ENCODE results near the gene C22orf42. TPM values are rescaled to one million over a fixed set of nuclear protein-coding genes. Genes with fewer than 3 reads are reported as not detected.
"Not testable (repeated sequence)": the region's sequence is repeated elsewhere in the genome, so short reads cannot be mapped to it uniquely, and the experiment has no call there.

The C22orf42 gene
- total RNA-seq, 3 donors from 2014 or later = not detected

GRCh38 chr22:32144496-32145274, 14.4 kb downstream of the C22orf42 start:
- Histone ChIP-seq H3K9me3 (no peaks in the 10 kb centered on the region), H3K4me1 (ENCODE audit: low read depth) (no peaks in the 10 kb centered on the region), H3K36me3 (ENCODE audit: low read depth) (no peaks in the 10 kb centered on the region), H3K4me3 (no peak overlapping the region)
- intact Hi-C loops (cut with DNase I, micrococcal nuclease) = no loop called here
- TF ChIP-seq, protein P1, sequence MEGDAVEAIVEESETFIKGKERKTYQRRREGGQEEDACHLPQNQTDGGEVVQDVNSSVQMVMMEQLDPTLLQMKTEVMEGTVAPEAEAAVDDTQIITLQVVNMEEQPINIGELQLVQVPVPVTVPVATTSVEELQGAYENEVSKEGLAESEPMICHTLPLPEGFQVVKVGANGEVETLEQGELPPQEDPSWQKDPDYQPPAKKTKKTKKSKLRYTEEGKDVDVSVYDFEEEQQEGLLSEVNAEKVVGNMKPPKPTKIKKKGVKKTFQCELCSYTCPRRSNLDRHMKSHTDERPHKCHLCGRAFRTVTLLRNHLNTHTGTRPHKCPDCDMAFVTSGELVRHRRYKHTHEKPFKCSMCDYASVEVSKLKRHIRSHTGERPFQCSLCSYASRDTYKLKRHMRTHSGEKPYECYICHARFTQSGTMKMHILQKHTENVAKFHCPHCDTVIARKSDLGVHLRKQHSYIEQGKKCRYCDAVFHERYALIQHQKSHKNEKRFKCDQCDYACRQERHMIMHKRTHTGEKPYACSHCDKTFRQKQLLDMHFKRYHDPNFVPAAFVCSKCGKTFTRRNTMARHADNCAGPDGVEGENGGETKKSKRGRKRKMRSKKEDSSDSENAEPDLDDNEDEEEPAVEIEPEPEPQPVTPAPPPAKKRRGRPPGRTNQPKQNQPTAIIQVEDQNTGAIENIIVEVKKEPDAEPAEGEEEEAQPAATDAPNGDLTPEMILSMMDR (IDR thresholded peaks at IDR 0.05) = no peak
- no peak for DNase-seq
- no peak for ATAC-seq

- TF ChIP-seq, protein P1 (IDR thresholded peaks at IDR 0.05) = no peak
- Histone ChIP-seq H3K4me1 (ENCODE audit: low read depth) (no peaks in the 10 kb centered on the region), H3K9me3 (no peaks in the 10 kb centered on the region), H3K36me3 (ENCODE audit: low read depth) (no peaks in the 10 kb centered on the region), H3K4me3 (no peak overlapping the region)
- ATAC-seq (no peak), DNase-seq (no peak)
- intact Hi-C loops (cut with DNase I, micrococcal nuclease) = no loop called here
Observed at GRCh38 chr22:32142600-32142999, 16.5 kb downstream of the C22orf42 start.

DNA sequence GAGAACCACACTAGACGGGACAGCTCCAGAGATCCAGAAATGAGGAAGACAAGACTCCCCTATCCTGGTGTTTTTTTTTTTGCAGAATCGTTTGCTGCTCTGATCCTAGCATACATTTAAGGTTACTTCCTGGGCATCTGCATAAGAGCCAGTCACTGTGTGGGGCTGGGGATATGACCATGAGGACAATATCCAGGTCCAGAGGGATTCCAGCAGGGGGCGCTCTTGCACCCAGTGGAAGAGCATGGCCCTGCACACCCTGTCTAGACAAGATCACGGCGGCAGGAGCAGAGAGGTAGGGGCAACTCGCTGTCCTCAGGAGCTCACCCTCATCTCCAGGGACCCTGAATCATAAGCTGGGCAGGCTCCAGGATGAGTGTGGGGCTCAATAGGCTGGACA, 18.4 kb downstream of the C22orf42 start:
- H3K36me3 ChIP-seq (ENCODE audit: low read depth); H3K4me1 ChIP-seq (ENCODE audit: low read depth); DNase-seq; intact Hi-C loops (cut with DNase I, micrococcal nuclease); H3K9me3 ChIP-seq; H3K4me3 ChIP-seq: not testable (repeated sequence)
- ATAC-seq = peak; percentile 70

- ATAC-seq; DNase-seq; H3K4me3 ChIP-seq; H3K9me3 ChIP-seq; H3K36me3 ChIP-seq (ENCODE audit: low read depth); H3K4me1 ChIP-seq (ENCODE audit: low read depth); intact Hi-C loops (cut with DNase I, micrococcal nuclease): not testable (repeated sequence)
Observed at GRCh38 chr22:32138576-32138975, 20.5 kb downstream of the C22orf42 start.

- ATAC-seq = peak; percentile 62
- peak in 2 of 3 donors; percentile 40 to 53 for DNase-seq
- H3K9me3 ChIP-seq; intact Hi-C loops (cut with DNase I, micrococcal nuclease); H3K4me1 ChIP-seq (ENCODE audit: low read depth); H3K36me3 ChIP-seq (ENCODE audit: low read depth): not testable (repeated sequence)
- peak overlapping the region; percentile 9 for H3K4me3 ChIP-seq
Observed at GRCh38 chr22:32137731-32138324, 21.3 kb downstream of the C22orf42 start.

DNA sequence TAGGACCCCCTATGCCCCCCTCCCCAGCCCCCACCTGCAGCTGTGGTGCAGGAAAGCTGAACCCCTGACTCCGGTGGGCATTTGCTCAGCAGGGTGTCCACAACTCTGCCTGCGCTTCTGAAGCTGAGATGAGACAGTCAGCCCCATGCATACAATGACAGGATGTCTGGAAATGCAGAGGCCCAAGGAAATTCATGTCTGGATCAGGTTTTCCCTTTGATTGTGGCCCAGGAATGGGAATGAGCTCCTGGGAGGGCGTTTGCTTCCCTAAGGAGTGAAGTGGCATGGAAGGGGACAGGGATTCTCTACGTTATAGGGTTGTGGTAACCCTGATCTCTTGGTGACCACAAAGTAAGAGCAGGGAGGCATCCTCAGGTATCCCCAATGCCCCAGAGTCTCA, 22.2 kb downstream of the C22orf42 start:
- DNase-seq; ATAC-seq; H3K36me3 ChIP-seq (ENCODE audit: low read depth); H3K4me3 ChIP-seq; H3K9me3 ChIP-seq; intact Hi-C loops (cut with DNase I, micrococcal nuclease); H3K4me1 ChIP-seq (ENCODE audit: low read depth): not testable (repeated sequence)

DNA sequence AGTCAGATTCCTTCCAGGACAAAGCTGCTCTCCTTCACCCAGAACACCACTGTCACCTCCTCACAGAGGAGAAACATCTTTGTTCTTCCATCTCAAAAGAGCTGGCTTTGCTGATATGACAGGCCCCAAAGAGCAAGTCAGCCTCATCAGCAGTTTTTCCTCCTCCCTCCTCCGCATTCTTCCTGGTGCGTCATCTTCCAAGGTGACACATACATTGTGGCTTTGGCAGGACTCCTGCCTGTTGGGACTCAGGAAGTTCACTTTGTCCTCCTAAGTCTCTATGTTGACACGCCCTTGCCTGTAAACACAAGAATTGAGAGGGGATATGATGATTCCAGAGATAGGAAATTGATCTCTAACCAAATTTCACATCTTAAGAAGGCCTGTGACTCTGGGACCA, 23.1 kb downstream of the C22orf42 start:
- ATAC-seq = peak; percentile 91

DNA sequence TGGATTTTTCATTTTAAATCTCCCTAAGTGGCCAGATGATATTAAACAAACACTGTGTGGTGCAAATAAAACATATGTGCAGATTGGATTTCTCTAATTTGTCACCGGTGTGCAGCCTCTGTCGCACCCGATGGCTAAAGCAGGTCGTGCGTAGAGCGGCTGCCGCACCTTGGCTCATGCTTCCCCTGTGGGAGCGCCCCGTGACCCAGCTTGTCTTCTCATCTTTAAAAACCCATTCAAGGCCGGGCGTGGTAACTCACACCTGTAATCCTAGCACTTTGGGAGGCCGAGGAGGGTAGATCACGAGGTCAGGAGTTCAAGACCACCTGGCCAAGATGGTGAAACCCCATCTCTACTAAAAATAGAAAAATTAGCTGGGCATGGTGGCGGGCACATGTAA, 24.3 kb downstream of the C22orf42 start:
- DNase-seq; H3K9me3 ChIP-seq; H3K4me3 ChIP-seq; H3K4me1 ChIP-seq (ENCODE audit: low read depth); H3K36me3 ChIP-seq (ENCODE audit: low read depth); ATAC-seq; intact Hi-C loops (cut with DNase I, micrococcal nuclease): not testable (repeated sequence)

More for the DNA sequence above, 23.1 kb downstream of the C22orf42 start:
- H3K36me3 ChIP-seq (ENCODE audit: low read depth); H3K4me1 ChIP-seq (ENCODE audit: low read depth); H3K9me3 ChIP-seq; intact Hi-C loops (cut with DNase I, micrococcal nuclease); H3K4me3 ChIP-seq: not testable (repeated sequence)
- DNase-seq = peak in 1 of 3 donors; percentile 48

All from mucosa of descending colon (tissue), 3 donors.